ENCODE data around the gene DOCK10. TPM values are rescaled to one million over a fixed set of nuclear protein-coding genes. Genes with fewer than 3 reads are reported as not detected.

DOCK10 gene
- total RNA-seq, 4 donors from 2014 or later: 8.3 to 47.4 (median 18.3) TPM

- no peak for TF ChIP-seq CTCF (IDR thresholded peaks at IDR 0.05; ENCODE audit: low read depth)
Observed at GRCh38 chr2:224747765-224748164, 294.5 kb downstream of the DOCK10 start.

- TF ChIP-seq CTCF (IDR thresholded peaks at IDR 0.05; ENCODE audit: low read depth): no peak
Observed at GRCh38 chr2:224736227-224736626, 306.0 kb downstream of the DOCK10 start.

- no peak for TF ChIP-seq CTCF (IDR thresholded peaks at IDR 0.05; ENCODE audit: low read depth)
Observed at GRCh38 chr2:224734949-224735348, 307.3 kb downstream of the DOCK10 start.

- TF ChIP-seq CTCF (IDR thresholded peaks at IDR 0.05; ENCODE audit: low read depth): no peak
Observed at GRCh38 chr2:224731665-224732064, 310.6 kb downstream of the DOCK10 start.

GRCh38 chr2:224729435-224729834, 312.8 kb downstream of the DOCK10 start:
- TF ChIP-seq CTCF (IDR thresholded peaks at IDR 0.05; ENCODE audit: low read depth): no peak

- TF ChIP-seq CTCF (IDR thresholded peaks at IDR 0.05; ENCODE audit: low read depth): no peak
Observed at GRCh38 chr2:224724331-224724730, 317.9 kb downstream of the DOCK10 start.

GRCh38 chr2:224723586-224724217, 318.6 kb downstream of the DOCK10 start:
- TF ChIP-seq CTCF (IDR thresholded peaks at IDR 0.05; ENCODE audit: low read depth): no peak
